Activated CD8-positive, alpha-beta T cell treated with anti-CD3 and anti-CD28 coated beads for 36 hours (primary cell): ENCODE results near the gene RPL39L. TPM values are rescaled to one million over a fixed set of nuclear protein-coding genes. Genes with fewer than 3 reads are reported as not detected.
A peak's percentile ranks its signal among the peaks of the same experiment; 100 is the strongest.

Source experiments
- ATAC-seq: fragments of 200-7000 bp; cut with Tn5 transposase; one replicate; pipeline ENCODE4 v1.10.0; 2021; ENCODE audit warnings: mild to moderate bottlenecking, moderate library complexity
- CTCF ChIA-PET: fragments of 350-600 bp; sonication (Branson Sonifier 250); formaldehyde crosslinking; loops from one replicate; lab custom pipeline; 2021; ENCODE audit warnings: antibody characterized with exemption; lab: Charles Lee
- POLR2A ChIA-PET: fragments of 350-600 bp; sonication (Branson Sonifier 250); formaldehyde crosslinking; loops from one replicate; lab custom pipeline; 2021; ENCODE audit warnings: antibody characterized with exemption; lab: Charles Lee
- DNase-seq: peaks from one replicate; pipeline ENCODE4 v3.0.0-alpha.2; 2020
- H3K27ac Mint-ChIP-seq: one replicate; pipeline ENCODE4 v1.8.0; 2021; ENCODE audit warnings: mild to moderate bottlenecking, mixed read lengths
- H3K27me3 Mint-ChIP-seq: one replicate; pipeline ENCODE4 v1.8.0; 2021; ENCODE audit warnings: mixed read lengths
- H3K36me3 Mint-ChIP-seq: one replicate; pipeline ENCODE4 v1.8.0; 2021; ENCODE audit warnings: low read depth, mixed read lengths
- H3K4me1 Mint-ChIP-seq: one replicate; pipeline ENCODE4 v1.8.0; 2021; ENCODE audit warnings: low read depth, mixed read lengths
- H3K4me3 Mint-ChIP-seq: one replicate; pipeline ENCODE4 v1.8.0; 2021; ENCODE audit warnings: mild to moderate bottlenecking, moderate library complexity, mixed read lengths
- H3K9me3 Mint-ChIP-seq: one replicate; pipeline ENCODE4 v1.8.0; 2021; ENCODE audit warnings: mixed read lengths
- CTCF ChIP-seq: fragments of 200-600 bp; IDR thresholded peaks from one replicate; pipeline ENCODE4 v1.8.0; 2022; ENCODE audit warnings: antibody characterized with exemption, mild to moderate bottlenecking
- intact Hi-C: fragments of 100-400 bp; cut with micrococcal nuclease; formaldehyde crosslinking; loops from one replicate; pipeline ENCODE4 v1.10.0; 2022
- total RNA-seq, 2 experiments: library from RNA; stranded (reverse); gene quantifications; one replicate each; pipeline ENCODE4 v1.2.3, GENCODE V29; 2021

Gene RPL39L
- total RNA-seq, 2 experiments from 2014 or later = 12.1 to 16.2 TPM

DNA sequence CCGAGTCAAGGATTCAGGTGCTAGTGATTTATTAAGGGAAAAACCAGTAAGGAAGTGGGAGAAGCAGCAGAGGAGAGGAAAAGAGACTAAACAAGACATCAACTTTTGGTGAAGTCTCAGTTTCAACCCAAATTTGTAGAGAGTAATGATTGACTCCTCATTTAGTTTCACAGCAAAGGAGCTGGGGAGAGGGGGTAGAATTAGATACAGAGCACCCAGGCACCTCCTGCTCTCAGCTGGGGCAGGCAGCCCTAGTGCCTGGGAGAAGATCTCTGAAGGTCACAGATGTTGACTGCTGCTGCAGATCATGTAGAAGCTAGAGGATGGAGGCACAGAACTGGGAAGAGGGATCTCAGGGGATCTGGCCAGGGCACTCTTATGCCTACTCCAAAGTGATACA lies 29.1 kb downstream of the RPL39L start:
- H3K4me3 Mint-ChIP-seq = no peak overlapping the region
- H3K27me3 Mint-ChIP-seq = no peaks in the 10 kb centered on the region
- H3K27ac Mint-ChIP-seq = no peak overlapping the region
- no peaks in the 10 kb centered on the region for H3K9me3 Mint-ChIP-seq
- no peak for DNase-seq
- TF ChIP-seq CTCF = no peak
- no peak for ATAC-seq
- H3K4me1 Mint-ChIP-seq = peaks cover 7% of the 10 kb centered on the region
- no peaks in the 10 kb centered on the region for H3K36me3 Mint-ChIP-seq
- POLR2A ChIA-PET = no interaction called here
- CTCF ChIA-PET = interaction anchor here (0.6 to 1.9 kb wide), 5 partner anchors 9 to 261 kb away, joined by 3 to 9 read pairs (median 4); partner anchors contain the start of gene RPL39L
- intact Hi-C loops = loop anchor here (5.0 kb wide), 1 partner anchor 42 kb away; no protein-coding TSS in a partner anchor

DNA sequence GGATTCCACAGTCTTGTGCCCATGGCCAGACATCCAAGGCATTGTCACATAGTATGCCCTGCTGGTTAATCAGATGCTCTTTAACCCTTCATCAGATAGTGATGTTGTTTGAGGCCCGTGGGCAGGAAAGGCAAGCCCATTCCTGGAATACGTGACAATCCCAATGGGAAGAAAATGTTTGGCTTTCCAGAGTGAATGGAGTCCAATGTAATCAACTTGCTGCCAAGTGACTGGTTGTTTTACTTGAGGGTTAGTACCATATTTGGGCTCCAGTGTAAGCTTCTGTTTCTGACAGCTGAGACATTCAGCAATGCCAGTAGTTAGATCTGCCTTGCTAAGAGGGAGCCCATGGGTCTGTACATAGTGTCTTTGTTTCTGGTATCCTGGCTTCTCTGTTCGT lies 31.3 kb downstream of the RPL39L start:
- POLR2A ChIA-PET = no interaction called here
- no peaks in the 10 kb centered on the region for H3K27me3 Mint-ChIP-seq

GRCh38 chr3:187105700-187106099 lies 33.6 kb downstream of the RPL39L start:
- ATAC-seq = no peak
- ChIA-PET CTCF (interaction anchor here (1.0 to 5.7 kb wide), 6 partner anchors 8 to 256 kb away, joined by 3 to 63 read pairs (median 4); partner anchors contain the start of gene RPL39L), POLR2A (interaction anchor here (0.6 kb wide), 1 partner anchor 45 kb away, joined by 3 read pairs; no protein-coding TSS in a partner anchor)

More for the DNA sequence above, 31.3 kb downstream of the RPL39L start:
- CTCF ChIA-PET = interaction anchor here (1.2 kb wide), 1 partner anchor 57 kb away, joined by 5 read pairs; no protein-coding TSS in a partner anchor
- no peaks in the 10 kb centered on the region for H3K36me3 Mint-ChIP-seq
- no peaks in the 10 kb centered on the region for H3K9me3 Mint-ChIP-seq
- H3K27ac Mint-ChIP-seq = no peak overlapping the region
- H3K4me1 Mint-ChIP-seq = peaks cover 3% of the 10 kb centered on the region
- ATAC-seq (no peak), DNase-seq (no peak)
- intact Hi-C loops = no loop called here
- TF ChIP-seq CTCF = no peak
- no peak overlapping the region for H3K4me3 Mint-ChIP-seq

GRCh38 chr3:187104933-187105332 lies 34.4 kb downstream of the RPL39L start:
- H3K36me3 Mint-ChIP-seq = no peaks in the 10 kb centered on the region
- TF ChIP-seq CTCF = no peak
- peaks cover 16% of the 10 kb centered on the region for H3K4me1 Mint-ChIP-seq
- H3K9me3 Mint-ChIP-seq = no peaks in the 10 kb centered on the region
- H3K27ac Mint-ChIP-seq = no peak overlapping the region
- CTCF ChIA-PET = interaction anchor here (0.7 to 5.7 kb wide), 6 partner anchors 9 to 256 kb away, joined by 3 to 63 read pairs (median 5); partner anchors contain the start of gene RPL39L
- H3K4me3 Mint-ChIP-seq = no peak overlapping the region
- intact Hi-C loops = no loop called here
- DNase-seq (peak; percentile 18), ATAC-seq (no peak)
- H3K27me3 Mint-ChIP-seq = no peaks in the 10 kb centered on the region
- POLR2A ChIA-PET = no interaction called here

More at GRCh38 chr3:187105700-187106099, 33.6 kb downstream of the RPL39L start:
- intact Hi-C loops = no loop called here
- Mint-ChIP-seq H3K4me1 (peaks cover 16% of the 10 kb centered on the region), H3K27ac (no peak overlapping the region), H3K36me3 (no peaks in the 10 kb centered on the region), H3K9me3 (no peaks in the 10 kb centered on the region), H3K27me3 (no peaks in the 10 kb centered on the region), H3K4me3 (no peak overlapping the region)
- no peak for TF ChIP-seq CTCF
- no peak for DNase-seq

DNA sequence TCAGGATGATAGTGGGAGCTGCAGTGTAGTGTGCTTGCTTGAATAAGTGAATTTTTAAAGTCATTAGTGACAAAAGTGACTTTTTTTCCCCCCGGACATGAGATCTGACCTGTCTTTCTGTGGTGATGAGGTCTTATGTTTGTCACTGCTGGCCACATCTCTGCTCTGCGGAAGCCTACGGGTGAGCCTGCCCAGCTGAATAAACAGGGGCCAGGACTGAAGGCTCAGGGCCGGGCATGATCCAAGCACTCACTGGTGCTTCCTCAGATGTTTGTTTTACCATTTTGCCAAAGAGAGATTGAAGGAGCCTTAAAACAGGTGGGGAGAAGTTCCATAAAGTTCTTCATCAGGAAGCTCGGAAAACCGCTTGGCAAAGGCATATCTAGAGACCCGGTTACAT lies 35.0 kb downstream of the RPL39L start:
- ChIA-PET CTCF (interaction anchor here (0.7 to 5.7 kb wide), 5 partner anchors 9 to 255 kb away, joined by 3 to 63 read pairs (median 6); no protein-coding TSS in a partner anchor), POLR2A (no interaction called here)
- DNase-seq = no peak
- no peak for ATAC-seq
- Mint-ChIP-seq H3K36me3 (no peaks in the 10 kb centered on the region), H3K27ac (no peak overlapping the region), H3K9me3 (peaks cover 2% of the 10 kb centered on the region), H3K4me3 (no peak overlapping the region), H3K4me1 (peaks cover 16% of the 10 kb centered on the region), H3K27me3 (no peaks in the 10 kb centered on the region)
- TF ChIP-seq CTCF = no peak
- intact Hi-C loops = no loop called here
